B cell (primary cell): Measurements from ENCODE around the gene OXNAD1. TPM values are rescaled to one million over a fixed set of nuclear protein-coding genes. Genes with fewer than 3 reads are reported as not detected.

Experiments used
- ATAC-seq: fragments of 200-7000 bp; cut with Tn5 transposase; one replicate; pipeline ENCODE4 v1.10.0; 2021; ENCODE audit warnings: low read depth, mild to moderate bottlenecking, moderate number of reproducible peaks, moderate library complexity
- CTCF ChIA-PET: fragments of 350-600 bp; sonication (Branson Sonifier 250); formaldehyde crosslinking; loops from one replicate; lab custom pipeline; 2021; ENCODE audit warnings: antibody characterized with exemption, inconsistent platforms; lab: Charles Lee
- POLR2A ChIA-PET: fragments of 350-600 bp; sonication (Branson Sonifier 250); formaldehyde crosslinking; loops from one replicate; lab custom pipeline; 2021; ENCODE audit warnings: antibody characterized with exemption; lab: Charles Lee
- DNase-seq: peaks from one replicate; pipeline ENCODE4 v3.0.0; 2013
- H2AFZ ChIP-seq: 2 replicates; pipeline ENCODE4 v1.6.1; 2012; ENCODE audit warnings: mild to moderate bottlenecking, low read depth, low read length; ENCODE audit not compliant: insufficient read depth, poor library complexity, severe bottlenecking
- H3K27ac ChIP-seq, 2 donors: 1 replicate in 1 of 2; 2 replicates in 1 of 2; pipeline ENCODE4 v1.5.1; 2012 to 2013; ENCODE audit warnings: low read length in 2 of 2, mild to moderate bottlenecking in 2 of 2, moderate library complexity in 1 of 2
- H3K27me3 ChIP-seq, 4 experiments: fragments of 200-600 bp in 1 of 4; sonication (generic) in 1 of 4; replicated peaks in 1 of 4; 1 replicate in 2 of 4; 2 replicates in 2 of 4; pipeline versions ENCODE4 v1.6.1 to v1.7.0; 2013 to 2016; ENCODE audit warnings: low read length in 3 of 4, mild to moderate bottlenecking in 2 of 4, mixed read lengths in 1 of 4, moderate library complexity in 1 of 4; ENCODE audit not compliant: insufficient read depth in 4 of 4, control insufficient read depth in 3 of 4; ENCODE audit errors: control extremely low read depth in 1 of 4
- H3K36me3 ChIP-seq, 2 experiments: replicated peaks in 1 of 2; 1 replicate in 1 of 2; 2 replicates in 1 of 2; pipeline versions ENCODE4 v1.6.1 to v1.7.1; 2013; ENCODE audit warnings: low read length in 1 of 2; ENCODE audit not compliant: insufficient read depth in 2 of 2, control insufficient read depth in 1 of 2; ENCODE audit errors: control extremely low read depth in 1 of 2, extremely low read depth in 1 of 2
- H3K4me1 ChIP-seq, 2 donors: fragments of 200-600 bp in 1 of 2; sonication (generic) in 1 of 2; 1 replicate in 1 of 2; 2 replicates in 1 of 2; pipeline versions ENCODE4 v1.5.1 to v1.6.1; 2013 to 2017; ENCODE audit warnings: low read length in 2 of 2; ENCODE audit not compliant: control insufficient read depth in 2 of 2, insufficient read depth in 2 of 2
- H3K4me2 ChIP-seq: replicated peaks from 2 replicates; pipeline ENCODE3; 2012; ENCODE audit warnings: mild to moderate bottlenecking, low read depth, low read length; ENCODE audit not compliant: poor library complexity, severe bottlenecking
- H3K4me3 ChIP-seq, 5 experiments: fragments of 200-600 bp in 1 of 5; sonication (generic) in 1 of 5; 1 replicate in 3 of 5; 2 replicates in 2 of 5; pipeline versions ENCODE4 v1.5.1 to v1.7.0; 2011 to 2016; ENCODE audit warnings: low read length in 4 of 5, mild to moderate bottlenecking in 4 of 5, low read depth in 2 of 5, control low read depth in 1 of 5, moderate library complexity in 1 of 5; ENCODE audit not compliant: insufficient read depth in 1 of 5; ENCODE audit errors: control extremely low read depth in 1 of 5, extremely low read depth in 1 of 5
- H3K79me2 ChIP-seq: fragments of 200-600 bp; sonication (generic); one replicate; pipeline ENCODE4 v1.6.0; 2016; ENCODE audit warnings: low read length; ENCODE audit not compliant: control insufficient read depth, insufficient read depth
- H3K9ac ChIP-seq: fragments of 200-600 bp; sonication (generic); 2 replicates; pipeline ENCODE4 v1.6.1; 2017; ENCODE audit warnings: mild to moderate bottlenecking, low read length, moderate library complexity
- H3K9me3 ChIP-seq, 3 donors: one replicate each; pipeline versions ENCODE4 v1.6.1 to v1.7.1; 2013; ENCODE audit warnings: low read length in 2 of 3; ENCODE audit not compliant: control insufficient read depth in 2 of 3, insufficient read depth in 1 of 3; ENCODE audit errors: control extremely low read depth in 1 of 3
- H4K20me1 ChIP-seq: 2 replicates; pipeline ENCODE4 v1.6.0; 2012; ENCODE audit warnings: mild to moderate bottlenecking, low read length; ENCODE audit not compliant: insufficient read depth, control insufficient read depth, poor library complexity, severe bottlenecking
- H3K27ac Mint-ChIP-seq: one replicate; pipeline ENCODE4 v1.8.0; 2021; ENCODE audit warnings: mixed read lengths
- H3K27me3 Mint-ChIP-seq: one replicate; pipeline ENCODE4 v1.8.0; 2021; ENCODE audit warnings: mixed read lengths
- H3K4me1 Mint-ChIP-seq: one replicate; pipeline ENCODE4 v1.8.0; 2021; ENCODE audit warnings: mixed read lengths
- H3K4me3 Mint-ChIP-seq: one replicate; pipeline ENCODE4 v1.8.0; 2021; ENCODE audit warnings: mixed read lengths
- H3K9me3 Mint-ChIP-seq: one replicate; pipeline ENCODE4 v1.8.0; 2022; ENCODE audit warnings: mixed read lengths; ENCODE audit not compliant: insufficient read depth
- CTCF ChIP-seq: fragments of 200-600 bp; IDR thresholded peaks from one replicate; pipeline ENCODE4 v1.8.0; 2022; ENCODE audit warnings: antibody characterized with exemption, mild to moderate bottlenecking
- EZH2 ChIP-seq: IDR thresholded peaks from 2 replicates; pipeline ENCODE4 v1.6.1; 2012; ENCODE audit warnings: borderline replicate concordance, low read depth, mild to moderate bottlenecking, moderate library complexity, low read length; ENCODE audit not compliant: insufficient read depth, poor library complexity, severe bottlenecking
- WGBS: methylation state at CpG from one replicate; pipeline ENCODE4 v1.1.5; 2013; ENCODE audit warnings: missing lambda C conversion rate; ENCODE audit not compliant: insufficient coverage; 5-methylcytosine and 5-hydroxymethylcytosine counted together
- intact Hi-C: fragments of 100-400 bp; cut with micrococcal nuclease; formaldehyde crosslinking; loops from one replicate; pipeline ENCODE4 v1.10.0; 2022
- polyA plus RNA-seq: library from polyadenylated mRNA; depleted of rRNA; stranded (reverse); fragments of >200 nt; gene quantifications from 2 replicates; pipeline ENCODE4 v1.2.3, GENCODE V29; 2012
- total RNA-seq, 2 donors: library from RNA; stranded (reverse); fragments of 120-200 nt in 1 of 2; gene quantifications; 1 replicate in 1 of 2; 2 replicates in 1 of 2; pipeline versions ENCODE4 v1.2.3 to v1.2.4, GENCODE V29; 2013 to 2022

Gene OXNAD1
- total and polyA plus RNA-seq, 2 donors (not counting 1 experiment from before 2014, with no cell fraction given), result 4.0 to 12.3 TPM

DNA sequence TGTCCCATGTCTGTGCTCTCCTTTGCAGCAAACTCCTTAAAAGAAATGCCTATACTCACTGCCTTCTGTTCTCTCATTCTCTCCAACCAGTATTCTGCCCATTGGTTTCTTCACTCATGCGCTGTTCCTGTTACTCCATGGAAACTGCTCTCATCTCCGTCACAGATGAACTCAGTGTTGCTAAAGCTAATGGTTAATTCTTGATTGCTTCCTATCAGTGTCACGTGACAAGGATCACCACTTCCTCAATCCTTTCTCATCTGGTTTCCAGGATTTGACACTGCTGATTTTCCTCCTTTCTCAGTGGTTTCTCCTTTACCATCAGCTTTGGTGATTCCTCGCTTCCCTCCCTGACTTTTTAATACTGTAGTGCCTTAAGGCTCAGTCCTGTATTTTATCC is 2.8 kb upstream of the OXNAD1 start:
- no peaks in the 10 kb centered on the region for H3K27me3 Mint-ChIP-seq
- WGBS, result 90% methylated on average over 4 of the region's 4 CpGs
- ChIA-PET CTCF (no interaction called here), POLR2A (no interaction called here)
- H3K36me3 ChIP-seq, result peaks cover 8 to 20% of the 10 kb centered on the region in 2 experiments
- H3K27me3 ChIP-seq, result no peaks in the 10 kb centered on the region
- peaks cover 12 to 13% of the 10 kb centered on the region in 2 donors for H3K4me1 ChIP-seq
- no peak overlapping the region for H3K4me3 Mint-ChIP-seq
- H4K20me1 ChIP-seq, result no peaks in the 10 kb centered on the region
- H3K9me3 Mint-ChIP-seq, result no peaks in the 10 kb centered on the region
- H3K79me2 ChIP-seq, result peaks cover 40% of the 10 kb centered on the region
- ATAC-seq (no peak), DNase-seq (no peak)
- TF ChIP-seq EZH2 (no peak), CTCF (no peak)
- H3K4me1 Mint-ChIP-seq, result peaks cover 22% of the 10 kb centered on the region
- no peak overlapping the region for H3K9ac ChIP-seq
- H3K4me2 ChIP-seq, result no peak overlapping the region
- H3K9me3 ChIP-seq, result no peaks in the 10 kb centered on the region
- no peak overlapping the region for H2AFZ ChIP-seq
- H3K4me3 ChIP-seq, result no peak overlapping the region
- intact Hi-C loops, result loop anchor here (10.0 kb wide), 1 partner anchor 837 kb away; the partner anchor contains the start of genes EAF1 and METTL6
- H3K27ac Mint-ChIP-seq, result no peak overlapping the region
- H3K27ac ChIP-seq, result no peak overlapping the region

DNA sequence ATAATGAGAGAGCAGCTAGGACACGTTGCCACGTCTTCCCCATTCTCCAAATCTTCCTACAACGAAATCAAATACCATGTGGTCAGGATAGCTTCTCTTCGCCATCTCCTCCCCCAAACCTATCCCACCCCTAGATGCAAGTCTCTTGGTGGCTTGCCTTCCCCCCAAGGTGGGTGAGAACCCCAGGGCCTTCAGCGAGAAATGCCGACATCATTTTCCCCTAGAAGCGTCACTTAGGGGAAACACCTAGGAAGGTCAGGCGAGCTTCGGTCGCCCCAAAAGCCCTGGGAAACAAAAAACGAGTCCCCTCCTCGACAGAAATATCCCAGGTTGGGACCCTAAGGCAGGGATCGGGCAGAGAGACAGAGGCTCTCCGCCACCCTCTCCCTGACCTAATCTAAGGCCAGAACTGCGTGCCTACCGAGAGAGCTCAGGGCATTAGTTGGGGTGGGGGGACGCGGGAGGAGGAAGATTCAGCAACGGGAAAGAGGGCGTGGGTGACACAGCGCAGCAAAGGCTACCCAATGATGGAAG is 771 bp upstream of the OXNAD1 start:
- WGBS, result 0% methylated on average over 15 of the region's 21 CpGs
- POLR2A ChIA-PET, result interaction anchor here (1.8 kb wide), 1 partner anchor 248 kb away, joined by 6 read pairs; the partner anchor contains the start of gene RFTN1
- ATAC-seq, result no peak
- Mint-ChIP-seq H3K9me3 (no peaks in the 10 kb centered on the region), H3K27ac (peak overlapping the region; percentile 99), H3K4me1 (peaks cover 25% of the 10 kb centered on the region), H3K4me3 (peak overlapping the region; percentile 99), H3K27me3 (no peaks in the 10 kb centered on the region)
- Histone ChIP-seq H3K9ac (peak overlapping the region; percentile 96), H3K27ac (peak overlapping the region; percentile 82 to 97), H3K9me3 (no peaks in the 10 kb centered on the region), H3K79me2 (peaks cover 56% of the 10 kb centered on the region), H4K20me1 (peaks cover 5% of the 10 kb centered on the region), H3K4me1 (peaks cover 12 to 13% of the 10 kb centered on the region in 2 donors), H2AFZ (peak overlapping the region; percentile 98), H3K27me3 (no peaks in the 10 kb centered on the region), H3K4me2 (peak overlapping the region; percentile 87), H3K36me3 (peaks cover 5 to 15% of the 10 kb centered on the region in 2 experiments), H3K4me3 (peak overlapping the region; percentile 80 to 97 (median 90))
- intact Hi-C loops, result loop anchor here (2.0 to 10.0 kb wide), 6 partner anchors 249 to 1479 kb away; partner anchors contain the start of genes CAPN7, EAF1, METTL6 and PLCL2
- TF ChIP-seq CTCF, result no peak
- TF ChIP-seq EZH2, result no peak
- DNase-seq, result no peak
- CTCF ChIA-PET, result interaction anchor here (0.5 to 7.6 kb wide), 4 partner anchors 17 to 287 kb away, joined by 3 to 76 read pairs (median 12); no protein-coding TSS in a partner anchor
